Endothelial cell of umbilical vein (primary cell): ENCODE results near the gene SRD5A1.

Experiments
- EZH2 ChIP-seq: IDR thresholded peaks from 2 replicates; pipeline ENCODE4 v1.6.1; 2012; ENCODE audit warnings: borderline replicate concordance, low read depth, mild to moderate bottlenecking, moderate library complexity, low read length, inconsistent platforms; ENCODE audit not compliant: severe bottlenecking
- GATA2 ChIP-seq: IDR thresholded peaks from 2 replicates; pipeline ENCODE4 v1.7.0; 2011; ENCODE audit warnings: low read depth, mild to moderate bottlenecking, moderate library complexity, mixed read lengths, low read length; ENCODE audit not compliant: insufficient read length, insufficient read depth
- JUN ChIP-seq: IDR thresholded peaks from 2 replicates; pipeline ENCODE4 v1.6.1; 2011; ENCODE audit warnings: borderline replicate concordance, low read depth; ENCODE audit not compliant: insufficient read length, insufficient read depth
- POLR2A ChIP-seq: IDR thresholded peaks from 2 replicates; pipeline ENCODE4 v1.6.1; 2012; ENCODE audit warnings: low read depth, mild to moderate bottlenecking, control low read depth, low read length
- POLR2AphosphoS5 ChIP-seq: IDR thresholded peaks from 2 replicates; pipeline ENCODE4 v1.6.1; 2012; ENCODE audit warnings: low read depth, mild to moderate bottlenecking, control low read depth, low read length, moderate library complexity; ENCODE audit not compliant: insufficient read depth
- TF ChIP-seq, protein P1 (sequence below), 2 donors: IDR thresholded peaks; 1 replicate in 1 of 2; 2 replicates in 1 of 2; pipeline ENCODE4 v1.5.1; 2011; ENCODE audit warnings: low read length in 2 of 2, mild to moderate bottlenecking in 2 of 2, moderate library complexity in 2 of 2, control low read depth in 1 of 2, inconsistent platforms in 1 of 2, low read depth in 1 of 2; ENCODE audit not compliant: insufficient read depth in 1 of 2; ENCODE audit errors: extremely low read depth in 1 of 2
- TF ChIP-seq, protein P2 (sequence below): IDR thresholded peaks from 2 replicates; pipeline ENCODE4 v1.6.1; 2011; ENCODE audit not compliant: insufficient read depth, insufficient read length

DNA sequence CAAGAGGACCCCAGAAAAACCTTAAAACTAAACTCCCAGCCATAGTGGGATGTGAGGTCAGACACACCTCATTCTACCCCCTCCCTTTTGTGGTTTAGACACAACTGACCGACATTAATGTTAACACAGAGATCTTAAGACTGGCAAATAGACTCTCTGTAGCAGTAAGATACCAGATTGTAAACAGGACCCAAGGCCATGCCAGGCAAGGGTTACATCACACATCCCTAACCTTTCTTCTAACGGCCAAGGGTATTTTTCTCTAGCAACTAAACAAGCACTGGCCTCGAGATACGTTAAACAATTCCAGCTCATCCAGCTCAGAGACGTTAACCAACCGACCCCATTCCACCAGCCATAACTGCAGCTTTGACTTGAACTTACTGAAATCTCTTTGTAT, 39.2 kb upstream of the SRD5A1 start:
- no peak for TF ChIP-seq GATA2
- TF ChIP-seq, protein P1, sequence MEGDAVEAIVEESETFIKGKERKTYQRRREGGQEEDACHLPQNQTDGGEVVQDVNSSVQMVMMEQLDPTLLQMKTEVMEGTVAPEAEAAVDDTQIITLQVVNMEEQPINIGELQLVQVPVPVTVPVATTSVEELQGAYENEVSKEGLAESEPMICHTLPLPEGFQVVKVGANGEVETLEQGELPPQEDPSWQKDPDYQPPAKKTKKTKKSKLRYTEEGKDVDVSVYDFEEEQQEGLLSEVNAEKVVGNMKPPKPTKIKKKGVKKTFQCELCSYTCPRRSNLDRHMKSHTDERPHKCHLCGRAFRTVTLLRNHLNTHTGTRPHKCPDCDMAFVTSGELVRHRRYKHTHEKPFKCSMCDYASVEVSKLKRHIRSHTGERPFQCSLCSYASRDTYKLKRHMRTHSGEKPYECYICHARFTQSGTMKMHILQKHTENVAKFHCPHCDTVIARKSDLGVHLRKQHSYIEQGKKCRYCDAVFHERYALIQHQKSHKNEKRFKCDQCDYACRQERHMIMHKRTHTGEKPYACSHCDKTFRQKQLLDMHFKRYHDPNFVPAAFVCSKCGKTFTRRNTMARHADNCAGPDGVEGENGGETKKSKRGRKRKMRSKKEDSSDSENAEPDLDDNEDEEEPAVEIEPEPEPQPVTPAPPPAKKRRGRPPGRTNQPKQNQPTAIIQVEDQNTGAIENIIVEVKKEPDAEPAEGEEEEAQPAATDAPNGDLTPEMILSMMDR (IDR thresholded peaks at IDR 0.05; ENCODE audit: extremely low read depth in 1 of 2, insufficient read depth in 1 of 2, low read depth in 1 of 2, low read length in 2 of 2), result no peak
- no peak for TF ChIP-seq POLR2AphosphoS5
- TF ChIP-seq EZH2, result no peak
- no peak for TF ChIP-seq POLR2A
- no peak for TF ChIP-seq JUN
- TF ChIP-seq, protein P2, sequence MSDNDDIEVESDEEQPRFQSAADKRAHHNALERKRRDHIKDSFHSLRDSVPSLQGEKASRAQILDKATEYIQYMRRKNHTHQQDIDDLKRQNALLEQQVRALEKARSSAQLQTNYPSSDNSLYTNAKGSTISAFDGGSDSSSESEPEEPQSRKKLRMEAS, result no peak
